Pons (tissue), 1 donor: ENCODE results near the gene AMOTL2.

Experiments used
- DNase-seq: peaks from one replicate; pipeline ENCODE4 v3.0.0-alpha.2; 2016; ENCODE audit warnings: low spot score

The AMOTL2 gene

DNA sequence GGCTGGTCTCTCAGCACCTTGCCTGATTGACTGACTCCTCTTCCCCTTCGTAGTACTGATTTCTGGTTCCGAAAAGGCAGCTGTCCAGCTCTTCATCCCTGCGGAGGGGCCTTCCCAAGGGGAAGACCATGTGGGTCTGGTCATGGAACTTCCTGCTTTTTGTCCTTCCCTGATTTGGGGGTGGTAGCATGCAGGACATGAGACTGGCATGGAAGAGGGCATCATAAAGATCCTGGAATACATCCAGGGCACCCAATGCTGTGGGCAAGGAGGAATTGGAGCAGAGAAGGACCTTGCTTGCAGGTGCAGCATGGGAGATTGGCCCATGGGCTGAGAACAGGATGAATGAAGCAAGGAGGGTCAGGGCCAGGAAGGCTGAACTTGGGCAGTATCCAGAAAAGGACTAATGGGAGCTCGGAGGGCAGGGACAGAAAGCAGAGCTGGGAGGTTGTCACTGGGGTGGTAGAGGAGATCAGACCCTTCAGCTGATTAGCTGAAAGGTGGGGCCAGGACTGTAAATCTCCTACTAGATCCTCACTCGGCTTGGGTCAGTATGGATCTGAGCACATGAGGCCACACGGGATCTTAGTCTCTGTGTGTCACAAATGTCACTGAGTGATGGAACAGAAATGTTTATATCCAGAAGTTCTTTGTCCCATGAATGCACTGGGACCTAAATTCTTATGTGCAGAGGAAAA, 59.5 kb downstream of the AMOTL2 start:
- DNase-seq = no peak

DNA sequence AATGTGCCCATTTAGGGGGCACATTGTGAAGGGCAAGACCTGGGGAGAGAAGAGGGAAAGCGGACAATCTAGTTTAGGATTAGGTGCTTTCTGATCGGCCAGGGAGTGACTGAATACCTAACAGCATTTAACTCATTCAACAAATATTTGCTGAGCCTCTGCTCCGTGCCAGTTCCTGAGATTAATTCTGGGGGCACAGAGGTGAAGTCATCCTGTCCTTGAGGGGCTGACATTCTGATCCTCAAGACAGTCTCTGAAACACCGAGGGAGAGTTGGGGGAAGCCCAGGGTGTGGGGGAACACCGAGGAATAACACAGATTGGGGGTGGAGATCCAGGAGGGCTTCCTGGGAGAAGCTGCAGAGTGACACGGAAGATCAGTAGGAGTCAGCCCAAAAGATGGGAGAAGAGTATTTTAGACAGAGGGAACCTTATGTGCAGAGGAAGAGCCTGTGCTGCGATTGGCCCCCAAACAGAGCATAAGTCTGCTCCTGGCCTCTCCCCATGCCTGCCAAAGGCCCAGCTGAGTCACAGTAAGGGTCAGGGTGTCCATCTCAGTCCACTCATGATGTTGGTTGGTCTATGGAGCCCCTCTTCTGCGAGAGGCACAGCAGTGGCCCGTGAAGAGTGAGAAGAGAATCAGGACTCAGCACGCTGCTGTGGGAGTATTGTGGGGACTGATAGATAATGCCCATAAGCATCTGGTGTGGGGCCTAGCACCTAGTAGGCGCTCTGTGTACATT, 60.2 kb downstream of the AMOTL2 start:
- DNase-seq = no peak

DNA sequence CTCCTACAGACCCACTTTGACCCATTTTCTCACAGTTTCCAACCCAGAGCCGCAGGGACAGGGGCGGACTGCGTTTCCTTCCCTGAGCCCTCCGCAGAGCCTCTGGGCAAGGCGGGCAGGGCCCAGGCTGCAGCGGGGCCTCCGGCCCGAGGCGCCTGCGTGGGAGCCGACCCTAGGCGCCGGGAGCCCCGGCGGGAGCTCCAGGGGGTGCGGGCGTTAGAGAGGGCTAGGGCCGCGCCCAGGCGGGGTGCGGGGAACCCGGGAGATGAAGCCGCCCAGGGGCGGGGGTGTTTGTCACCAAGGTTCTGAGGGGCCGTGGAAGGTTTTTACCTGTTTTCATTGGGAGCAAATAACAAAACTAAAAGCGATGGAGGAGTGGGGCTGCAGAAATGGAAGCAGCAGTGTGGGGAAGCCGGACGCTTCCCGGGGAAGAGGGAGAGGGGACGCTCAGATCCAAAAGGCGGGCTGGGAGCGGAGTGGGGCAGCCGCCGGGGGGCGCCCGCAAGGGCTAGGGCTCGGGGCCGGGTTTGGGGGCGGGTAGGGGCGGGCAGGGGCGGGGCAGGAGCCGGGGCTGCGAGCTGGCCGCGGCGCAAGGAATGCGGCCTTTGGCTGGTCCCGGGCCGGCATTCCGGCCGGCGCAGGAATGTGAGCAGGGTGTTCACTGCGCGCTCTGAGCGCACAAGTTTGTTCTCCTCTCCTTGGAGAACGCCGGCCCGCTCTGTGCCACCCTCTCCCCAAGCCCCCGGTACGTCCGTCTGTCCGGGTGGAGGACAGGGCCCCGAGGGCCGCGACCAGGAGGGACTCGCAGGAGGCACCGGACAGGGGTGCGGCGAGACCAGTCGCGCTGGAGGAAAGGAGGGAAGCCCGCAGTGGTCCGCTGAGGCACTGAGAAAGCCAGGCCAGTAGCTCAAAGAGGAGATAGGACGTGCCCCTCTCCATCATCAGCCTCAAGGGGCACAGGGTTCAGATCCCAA, 61.1 kb downstream of the AMOTL2 start:
- no peak for DNase-seq

DNA sequence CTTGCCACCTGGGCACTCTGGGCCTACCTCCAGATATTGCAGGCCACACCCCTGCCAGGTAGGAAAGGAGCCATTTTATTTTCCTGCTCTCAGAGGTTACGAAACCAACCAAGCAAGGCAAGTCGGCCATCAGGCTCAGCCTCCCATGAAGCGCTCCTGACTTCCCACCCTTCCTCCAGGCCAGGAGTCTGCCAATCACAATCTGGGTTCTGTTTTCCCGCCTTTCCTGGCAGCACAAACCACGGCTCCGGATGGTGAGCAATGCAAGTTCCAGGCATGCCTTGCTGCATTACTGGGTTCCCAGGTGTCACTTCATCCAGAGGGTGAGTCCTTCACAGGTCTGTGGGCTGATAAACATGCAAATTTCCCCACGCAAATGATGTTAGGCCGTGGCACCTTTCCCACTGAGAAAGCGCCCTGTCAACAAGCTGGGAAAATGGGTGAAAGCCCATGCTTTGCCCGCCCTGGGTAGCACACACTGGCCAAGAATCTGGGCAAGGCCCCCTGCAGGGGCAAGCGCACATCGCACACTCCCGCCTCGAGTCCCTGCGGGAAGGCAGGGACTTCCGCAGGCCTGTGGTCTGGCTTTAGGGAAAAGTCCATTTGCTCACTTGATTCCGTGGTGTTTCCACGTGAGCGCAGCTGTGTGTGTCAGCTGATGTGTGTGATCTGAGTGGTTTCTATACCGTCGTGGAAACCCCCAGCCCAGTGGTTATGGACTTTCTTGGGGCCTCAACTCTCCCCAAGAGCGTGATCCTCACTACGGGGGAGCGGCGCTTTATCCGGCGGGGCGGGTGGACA, 62.0 kb downstream of the AMOTL2 start:
- no peak for DNase-seq

DNA sequence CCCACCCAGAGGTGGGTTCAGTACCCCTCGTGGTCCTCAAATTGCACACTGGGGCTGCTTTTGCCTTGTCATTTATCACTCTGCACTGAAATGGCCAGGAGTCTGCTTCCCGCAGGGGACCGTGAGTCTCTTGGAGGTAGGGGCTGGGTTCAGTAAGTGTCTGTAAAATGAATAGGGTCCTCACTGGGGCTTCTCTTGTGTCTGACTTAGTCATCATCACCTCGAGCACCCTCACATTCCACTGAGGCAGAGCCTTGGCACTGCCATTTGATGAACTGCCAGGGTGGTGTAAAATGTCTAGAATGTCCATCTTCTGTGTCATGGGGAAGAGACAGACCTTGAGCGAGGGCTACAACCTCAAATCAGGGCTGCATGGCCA, 62.6 kb downstream of the AMOTL2 start:
- no peak for DNase-seq

DNA sequence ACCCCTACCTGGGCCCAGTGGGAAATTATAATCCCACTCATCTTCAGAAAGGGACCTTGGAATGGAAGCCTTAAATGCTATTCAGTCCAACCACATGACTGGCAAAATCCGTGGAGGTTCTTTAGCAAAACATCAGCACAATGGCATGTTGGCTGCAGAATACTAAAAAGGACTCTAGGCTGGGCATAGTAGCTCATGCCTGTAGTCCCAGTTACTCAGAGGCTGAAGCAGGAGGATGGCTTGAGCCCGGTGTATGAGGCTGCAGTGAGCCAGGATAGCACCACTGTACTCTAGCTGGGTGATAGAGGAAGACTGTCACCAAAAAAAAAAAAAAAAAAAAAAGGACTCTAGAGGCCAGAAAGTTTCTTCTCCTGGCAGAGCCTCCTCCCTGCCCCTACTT, 63.0 kb downstream of the AMOTL2 start:
- DNase-seq = no peak

DNA sequence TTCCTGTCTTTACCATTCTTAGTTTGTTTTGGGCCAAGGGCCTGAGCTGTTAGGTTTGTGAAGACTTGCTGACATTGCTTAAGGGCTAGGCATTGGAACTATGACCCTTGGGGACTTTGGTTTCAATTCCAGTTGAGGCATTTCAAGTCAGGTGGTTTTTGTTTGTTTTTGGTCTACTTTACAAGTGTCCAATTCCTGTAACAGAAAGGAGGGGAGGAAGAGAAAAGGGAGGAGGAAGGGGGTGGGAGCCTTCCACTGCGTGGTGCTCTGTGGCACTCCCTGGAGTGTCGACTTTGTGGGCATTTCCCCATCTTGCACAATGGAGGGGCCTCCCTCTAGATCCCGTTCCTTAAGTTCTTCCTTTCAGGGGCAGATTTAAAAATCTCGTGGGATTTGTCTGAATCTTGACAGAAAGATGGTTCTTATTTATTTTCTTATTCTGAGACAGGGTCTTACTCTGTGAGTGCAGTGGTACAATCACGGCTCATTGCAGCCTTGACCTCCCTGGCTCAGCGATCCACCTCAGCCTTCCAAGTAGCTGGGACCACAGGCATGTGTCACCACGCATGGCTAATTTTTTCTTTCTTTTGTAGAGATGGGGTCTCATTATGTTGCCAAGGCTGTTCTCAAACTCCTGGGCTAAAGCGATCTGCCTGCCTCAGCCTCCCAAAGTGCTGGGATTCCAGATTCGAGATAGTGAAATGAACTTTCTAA, 64.1 kb downstream of the AMOTL2 start:
- no peak for DNase-seq

DNA sequence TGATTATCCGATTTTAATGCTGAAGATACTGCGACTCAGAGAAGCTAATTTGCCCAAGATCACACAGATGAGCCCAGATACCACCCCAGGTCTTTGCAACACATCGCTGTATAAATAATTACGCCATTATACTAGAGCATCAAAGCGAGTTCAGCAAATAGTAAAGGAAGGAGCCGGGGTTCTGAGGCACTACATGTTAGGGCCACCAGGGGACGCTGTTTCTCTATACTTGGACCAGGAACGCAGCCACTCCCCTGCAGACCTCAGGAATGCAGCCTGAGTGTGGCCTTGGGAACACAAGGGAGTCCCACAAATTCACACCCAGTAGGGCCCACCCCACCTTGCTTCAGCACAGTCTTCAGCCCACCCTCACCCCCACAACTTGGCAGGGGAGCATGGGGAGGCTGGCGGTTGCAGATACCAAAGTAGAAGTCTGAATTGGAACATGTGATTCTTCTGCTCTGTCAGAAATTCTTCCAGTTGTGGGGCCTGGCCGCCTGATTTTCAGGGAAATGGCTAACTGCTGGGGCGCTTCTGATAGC, 65.8 kb downstream of the AMOTL2 start:
- peak; percentile 85 for DNase-seq

DNA sequence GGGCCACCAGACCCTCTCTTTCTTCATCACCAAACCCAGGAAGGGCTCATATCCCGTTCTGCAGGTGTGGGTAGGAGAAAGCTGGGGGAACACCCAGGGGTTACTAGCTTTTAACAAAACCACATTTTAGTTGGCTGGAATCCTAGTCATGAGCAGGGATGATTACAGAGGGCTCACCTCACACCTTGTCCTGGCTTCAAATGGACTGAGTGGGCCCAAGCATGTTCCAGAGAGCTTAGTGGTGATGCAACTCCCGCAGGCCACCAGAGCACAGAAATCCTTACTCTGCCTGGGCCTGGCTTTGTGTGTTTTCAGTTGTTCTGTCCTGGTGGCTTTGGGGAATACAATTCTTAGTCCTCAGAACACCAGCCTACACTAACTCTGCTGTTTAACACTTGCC, 66.8 kb downstream of the AMOTL2 start:
- DNase-seq = no peak

DNA sequence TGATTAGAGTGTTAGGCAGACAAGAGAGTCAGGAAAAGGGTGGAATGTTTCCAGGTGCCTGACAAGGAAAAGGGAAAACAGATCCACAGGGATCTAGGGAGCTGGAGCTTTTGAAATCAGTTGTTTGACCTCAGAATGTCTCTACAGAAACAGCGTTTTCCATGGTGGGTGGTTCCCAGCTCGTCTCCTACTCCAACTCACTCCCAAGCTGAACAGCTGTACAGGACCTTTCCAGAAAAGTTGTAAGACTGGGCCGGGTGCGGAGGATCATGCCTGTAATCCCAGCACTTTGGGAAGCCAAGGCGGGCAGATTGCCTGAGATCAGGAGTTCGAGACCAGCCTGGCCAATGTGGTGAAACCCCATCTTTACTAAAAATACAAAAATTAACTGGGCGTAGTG, 67.9 kb downstream of the AMOTL2 start:
- DNase-seq = no peak
